Astrocyte (in vitro differentiated cells and primary cell): Measurements from ENCODE around the gene LIPG. TPM values are rescaled to one million over a fixed set of nuclear protein-coding genes. Genes with fewer than 3 reads are reported as not detected.

ENCODE experiments used
- DNase-seq: peaks from one replicate; pipeline ENCODE4 v3.0.0-alpha.2; 2010; ENCODE audit warnings: low read depth
- FAIRE-seq: peaks from 2 replicates; lab custom pipeline; 2011; peaks lifted over from hg19 to GRCh38; lab: Jason Lieb, UNC
- H2AFZ ChIP-seq: 2 replicates; pipeline ENCODE4 v1.6.0; 2012; ENCODE audit warnings: low read depth, low read length, inconsistent platforms
- H3K27ac ChIP-seq: 2 replicates; pipeline ENCODE4 v1.5.1; 2011; ENCODE audit warnings: low read depth, low read length, inconsistent platforms
- H3K27me3 ChIP-seq: 2 replicates; pipeline ENCODE4 v1.6.0; 2011; ENCODE audit warnings: low read length, inconsistent platforms; ENCODE audit not compliant: insufficient read depth
- H3K36me3 ChIP-seq: 2 replicates; pipeline ENCODE4 v1.5.1; 2011; ENCODE audit warnings: low read length, inconsistent platforms; ENCODE audit not compliant: insufficient read depth
- H3K4me1 ChIP-seq: 2 replicates; pipeline ENCODE4 v1.5.1; 2011; ENCODE audit warnings: low read length, inconsistent platforms; ENCODE audit not compliant: insufficient read depth
- H3K4me2 ChIP-seq: 2 replicates; pipeline ENCODE4 v1.6.0; 2012; ENCODE audit warnings: low read length, inconsistent platforms
- H3K4me3 ChIP-seq: 2 replicates; pipeline ENCODE4 v1.5.1; 2011; ENCODE audit warnings: low read depth, mild to moderate bottlenecking, low read length, inconsistent platforms; ENCODE audit not compliant: insufficient read depth
- H3K79me2 ChIP-seq: 2 replicates; pipeline ENCODE4 v1.6.0; 2012; ENCODE audit warnings: mild to moderate bottlenecking, low read length, inconsistent platforms; ENCODE audit not compliant: insufficient read depth
- H3K9ac ChIP-seq: 2 replicates; pipeline ENCODE4 v1.6.0; 2012; ENCODE audit warnings: mild to moderate bottlenecking, low read length, inconsistent platforms
- H3K9me3 ChIP-seq: 2 replicates; pipeline ENCODE4 v1.5.1; 2012; ENCODE audit warnings: low read depth, mild to moderate bottlenecking, low read length, inconsistent platforms; ENCODE audit not compliant: insufficient read depth
- H4K20me1 ChIP-seq: 2 replicates; pipeline ENCODE4 v1.6.0; 2012; ENCODE audit warnings: low read length, inconsistent platforms; ENCODE audit not compliant: insufficient read depth
- H3K27ac Mint-ChIP-seq: one replicate; pipeline ENCODE4 v1.8.0; 2021; ENCODE audit warnings: mild to moderate bottlenecking, mixed read lengths; ENCODE audit not compliant: unreplicated experiment
- H3K27me3 Mint-ChIP-seq: one replicate; pipeline ENCODE4 v1.8.0; 2021; ENCODE audit warnings: low read depth, mixed read lengths; ENCODE audit not compliant: unreplicated experiment
- H3K36me3 Mint-ChIP-seq: one replicate; pipeline ENCODE4 v1.8.0; 2021; ENCODE audit warnings: low read depth, mixed read lengths; ENCODE audit not compliant: unreplicated experiment
- H3K4me1 Mint-ChIP-seq: one replicate; pipeline ENCODE4 v1.8.0; 2021; ENCODE audit warnings: low read depth, mixed read lengths; ENCODE audit not compliant: unreplicated experiment
- H3K4me3 Mint-ChIP-seq: one replicate; pipeline ENCODE4 v1.8.0; 2021; ENCODE audit warnings: mild to moderate bottlenecking, moderate library complexity, mixed read lengths; ENCODE audit not compliant: unreplicated experiment
- H3K9me3 Mint-ChIP-seq: one replicate; pipeline ENCODE4 v1.8.0; 2021; ENCODE audit warnings: mild to moderate bottlenecking, mixed read lengths; ENCODE audit not compliant: unreplicated experiment
- CTCF ChIP-seq: IDR thresholded peaks from 2 replicates; pipeline ENCODE4 v1.5.1; 2011; ENCODE audit warnings: low read depth, mild to moderate bottlenecking, inconsistent platforms, low read length, moderate library complexity; ENCODE audit not compliant: insufficient read depth
- EZH2 ChIP-seq: IDR thresholded peaks from 2 replicates; pipeline ENCODE4 v1.6.1; 2012; ENCODE audit warnings: mild to moderate bottlenecking, low read length, inconsistent platforms; ENCODE audit not compliant: insufficient read depth
- total RNA-seq: library from RNA; stranded (reverse); gene quantifications from 2 replicates; pipeline ENCODE4 v1.2.1, GENCODE V29; 2021

LIPG gene
- total RNA-seq, 1 donor from 2014 or later = 18.3 TPM

GRCh38 chr18:49621717-49622351 is 60.0 kb downstream of the LIPG start:
- peaks cover 16% of the 10 kb centered on the region for H3K27me3 Mint-ChIP-seq

GRCh38 chr18:49623571-49623970 is 61.7 kb downstream of the LIPG start:
- H3K27me3 Mint-ChIP-seq = peaks cover 16% of the 10 kb centered on the region

More at GRCh38 chr18:49621717-49622351, 60.0 kb downstream of the LIPG start:
- no peak for FAIRE-seq
- Histone ChIP-seq H4K20me1 (no peaks in the 10 kb centered on the region), H3K9ac (no peak overlapping the region), H2AFZ (no peak overlapping the region), H3K27ac (no peak overlapping the region), H3K27me3 (peaks cover 31% of the 10 kb centered on the region), H3K36me3 (no peaks in the 10 kb centered on the region), H3K79me2 (no peaks in the 10 kb centered on the region), H3K9me3 (no peaks in the 10 kb centered on the region), H3K4me3 (no peak overlapping the region), H3K4me1 (no peaks in the 10 kb centered on the region), H3K4me2 (no peak overlapping the region)
- no peak for TF ChIP-seq CTCF
- no peak for TF ChIP-seq EZH2
- Mint-ChIP-seq H3K4me1 (peaks cover 28% of the 10 kb centered on the region), H3K9me3 (peaks cover 2% of the 10 kb centered on the region), H3K36me3 (no peaks in the 10 kb centered on the region), H3K4me3 (no peak overlapping the region), H3K27ac (no peak overlapping the region)
- no peak for DNase-seq

More at GRCh38 chr18:49623571-49623970, 61.7 kb downstream of the LIPG start:
- no peaks in the 10 kb centered on the region for H3K36me3 Mint-ChIP-seq
- Histone ChIP-seq H3K36me3 (no peaks in the 10 kb centered on the region), H2AFZ (no peak overlapping the region), H3K4me2 (no peak overlapping the region), H3K27ac (no peak overlapping the region), H3K4me3 (no peak overlapping the region), H3K79me2 (no peaks in the 10 kb centered on the region), H3K9ac (no peak overlapping the region), H3K9me3 (no peaks in the 10 kb centered on the region), H3K4me1 (no peaks in the 10 kb centered on the region), H3K27me3 (peaks cover 30% of the 10 kb centered on the region), H4K20me1 (no peaks in the 10 kb centered on the region)
- no peak for FAIRE-seq
- no peak overlapping the region for H3K27ac Mint-ChIP-seq
- H3K4me1 Mint-ChIP-seq = peaks cover 24% of the 10 kb centered on the region
- H3K9me3 Mint-ChIP-seq = peaks cover 2% of the 10 kb centered on the region
- TF ChIP-seq EZH2 (no peak), CTCF (no peak)
- DNase-seq = no peak
- no peak overlapping the region for H3K4me3 Mint-ChIP-seq
